ENCODE results near the gene ZNF175. TPM values are rescaled to one million over a fixed set of nuclear protein-coding genes. Genes with fewer than 3 reads are reported as not detected.

Gene ZNF175
- total and polyA plus RNA-seq, 9 of the 15 experiments (the other 6 are each of a cell fraction or from before 2014, with no cell fraction given): 3.7 to 37.9 (median 14.0) TPM

GRCh38 chr19:51565583-51565982 lies 5.5 kb upstream of the ZNF175 start (continued):
- no peak for TF ChIP-seq ZNF311 (CRISPR knock-in tag; IDR thresholded peaks at IDR 0.05)
- TF ChIP-seq FOXO4 (CRISPR knock-in tag; IDR thresholded peaks at IDR 0.05): no peak
- no peak for TF ChIP-seq CBX5 (IDR thresholded peaks at IDR 0.05; ENCODE audit: borderline replicate concordance, low read depth)
- TF ChIP-seq HSF4 (CRISPR knock-in tag; IDR thresholded peaks at IDR 0.05; ENCODE audit: borderline replicate concordance): no peak
- TF ChIP-seq ZNF174 (CRISPR knock-in tag; IDR thresholded peaks at IDR 0.05): no peak
- no peak for TF ChIP-seq ZNF764 (CRISPR knock-in tag; IDR thresholded peaks at IDR 0.05; ENCODE audit: low read depth)
- TF ChIP-seq ESRRB (CRISPR knock-in tag; IDR thresholded peaks at IDR 0.05; ENCODE audit: borderline replicate concordance): no peak
- no peak for TF ChIP-seq PHF8 (IDR thresholded peaks at IDR 0.05; ENCODE audit: borderline replicate concordance, low read length)
- TF ChIP-seq ZNF717 (CRISPR knock-in tag; IDR thresholded peaks at IDR 0.05): no peak
- TF ChIP-seq ZNF707 (CRISPR knock-in tag; conservative IDR thresholded peaks at IDR 0.05): no peak
- no peak for TF ChIP-seq MEF2A (IDR thresholded peaks at IDR 0.05; ENCODE audit: control insufficient read depth, low read depth, low read length)
- TF ChIP-seq CC2D1A (IDR thresholded peaks at IDR 0.05): no peak
- no peak for TF ChIP-seq CBX8 (IDR thresholded peaks at IDR 0.05; ENCODE audit: borderline replicate concordance, extremely low read depth, low read depth, low read length, poor library complexity, severe bottlenecking)
- TF ChIP-seq ZEB2 (IDR thresholded peaks at IDR 0.05): peak; percentile 33; the same call in 1 of the 2 replicates
- no peak for TF ChIP-seq E2F3 (CRISPR knock-in tag; IDR thresholded peaks at IDR 0.05)
- no peak for TF ChIP-seq ZNF785 (CRISPR knock-in tag; IDR thresholded peaks at IDR 0.05)
- no peak for TF ChIP-seq HLTF (IDR thresholded peaks at IDR 0.05)
- no peak for TF ChIP-seq ZNF696 (CRISPR knock-in tag; conservative IDR thresholded peaks at IDR 0.05)
- TF ChIP-seq STAT6 (CRISPR knock-in tag; IDR thresholded peaks at IDR 0.05): no peak
- TF ChIP-seq THRA (IDR thresholded peaks at IDR 0.05): no peak
- no peak for TF ChIP-seq RFX7 (CRISPR knock-in tag; IDR thresholded peaks at IDR 0.05)
- TF ChIP-seq MYC (IDR thresholded peaks at IDR 0.05; ENCODE audit: low read depth, low read length): no peak
- no peak for TF ChIP-seq MYC (CRISPR knock-in tag; IDR thresholded peaks at IDR 0.05; ENCODE audit: borderline replicate concordance, low read depth)
- peak in 1 of 2 experiments; percentile 61; a peak in 1 of 4 replicates for TF ChIP-seq MLLT1 (IDR thresholded peaks at IDR 0.05)
- TF ChIP-seq GTF2A2 (tag; IDR thresholded peaks at IDR 0.05): no peak

Data from K562 (cell line).